GM21381 (cell line): Measurements from ENCODE around the gene COX14.
"Not testable (repeated sequence)": the region's sequence is repeated elsewhere in the genome, so short reads cannot be mapped to it uniquely, and the experiment has no call there.

Source experiments
- ATAC-seq: cut with Tn5 transposase; IDR thresholded peaks from one replicate; pipeline ENCODE4 v1.9.1; 2021; ENCODE audit warnings: mild to moderate bottlenecking, moderate library complexity; ENCODE audit not compliant: unreplicated experiment

COX14 gene

GRCh38 chr12:50111693-50112455, at the start of gene COX14:
TSS of gene COX14 (plus strand) at chr12:50112236. CDS start at chr12:50120044, 7,808 bp downstream.
- peak; percentile 79 for ATAC-seq

GRCh38 chr12:50062728-50063460, 49.1 kb upstream of the COX14 start:
- ATAC-seq = no peak

GRCh38 chr12:50065726-50066310, 46.2 kb upstream of the COX14 start:
- ATAC-seq = no peak

GRCh38 chr12:50066402-50066801, 45.6 kb upstream of the COX14 start:
- no peak for ATAC-seq

- no peak for ATAC-seq
These were observed 43.0 kb upstream of the COX14 start for GRCh38 chr12:50069069-50069468.

GRCh38 chr12:50069539-50069938, 42.5 kb upstream of the COX14 start:
- ATAC-seq = no peak

GRCh38 chr12:50070314-50071060, 41.5 kb upstream of the COX14 start:
- no peak for ATAC-seq

GRCh38 chr12:50072198-50072907, 39.7 kb upstream of the COX14 start:
- ATAC-seq = no peak

- no peak for ATAC-seq
These were observed 38.8 kb upstream of the COX14 start for GRCh38 chr12:50073206-50073605.

GRCh38 chr12:50073712-50074111, 38.3 kb upstream of the COX14 start:
- ATAC-seq = no peak

GRCh38 chr12:50074936-50075807, 36.9 kb upstream of the COX14 start:
- peak; percentile 86 for ATAC-seq

GRCh38 chr12:50075808-50076170, 36.2 kb upstream of the COX14 start:
- ATAC-seq = no peak

- no peak for ATAC-seq
These were observed 34.9 kb upstream of the COX14 start for GRCh38 chr12:50077099-50077498.

GRCh38 chr12:50078281-50078680, 33.8 kb upstream of the COX14 start:
- ATAC-seq = no peak

- no peak for ATAC-seq
These were observed 32.3 kb upstream of the COX14 start for GRCh38 chr12:50079771-50080170.

- ATAC-seq = no peak
These were observed 30.8 kb upstream of the COX14 start for GRCh38 chr12:50081096-50081808.

- no peak for ATAC-seq
These were observed 29.4 kb upstream of the COX14 start for GRCh38 chr12:50082644-50083043.

GRCh38 chr12:50083301-50083700, 28.7 kb upstream of the COX14 start:
- ATAC-seq = no peak

GRCh38 chr12:50084409-50084774, 27.6 kb upstream of the COX14 start:
- ATAC-seq = not testable (repeated sequence)
